GM12872 (cell line): Measurements from ENCODE around the gene NKAIN2.

ENCODE experiments used
- TF ChIP-seq, protein P1 (sequence below): IDR thresholded peaks from 3 replicates; pipeline ENCODE4 v1.5.1; 2011; ENCODE audit warnings: low read depth, mild to moderate bottlenecking, low read length, moderate library complexity; ENCODE audit not compliant: insufficient read depth

NKAIN2 gene

DNA sequence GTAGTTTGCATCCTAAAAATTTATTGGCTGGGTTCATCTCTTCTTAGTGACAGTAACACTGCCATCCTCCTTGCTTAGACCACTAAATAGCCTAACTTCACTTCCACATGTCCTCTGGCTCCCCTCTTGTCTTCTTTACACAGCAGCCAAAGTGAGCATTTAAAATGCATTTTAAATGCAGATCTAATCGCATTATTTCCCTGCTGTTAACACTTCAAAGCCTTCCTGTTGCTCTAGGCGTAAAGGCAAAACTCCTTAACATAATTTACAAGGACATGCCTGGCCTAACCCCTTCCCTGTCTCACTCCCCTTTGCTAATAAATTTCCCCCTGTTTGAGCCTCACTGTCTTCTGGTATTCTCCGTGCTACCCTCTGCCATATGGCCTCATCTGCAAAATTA, 26.5 kb downstream of the NKAIN2 start:
- TF ChIP-seq, protein P1, sequence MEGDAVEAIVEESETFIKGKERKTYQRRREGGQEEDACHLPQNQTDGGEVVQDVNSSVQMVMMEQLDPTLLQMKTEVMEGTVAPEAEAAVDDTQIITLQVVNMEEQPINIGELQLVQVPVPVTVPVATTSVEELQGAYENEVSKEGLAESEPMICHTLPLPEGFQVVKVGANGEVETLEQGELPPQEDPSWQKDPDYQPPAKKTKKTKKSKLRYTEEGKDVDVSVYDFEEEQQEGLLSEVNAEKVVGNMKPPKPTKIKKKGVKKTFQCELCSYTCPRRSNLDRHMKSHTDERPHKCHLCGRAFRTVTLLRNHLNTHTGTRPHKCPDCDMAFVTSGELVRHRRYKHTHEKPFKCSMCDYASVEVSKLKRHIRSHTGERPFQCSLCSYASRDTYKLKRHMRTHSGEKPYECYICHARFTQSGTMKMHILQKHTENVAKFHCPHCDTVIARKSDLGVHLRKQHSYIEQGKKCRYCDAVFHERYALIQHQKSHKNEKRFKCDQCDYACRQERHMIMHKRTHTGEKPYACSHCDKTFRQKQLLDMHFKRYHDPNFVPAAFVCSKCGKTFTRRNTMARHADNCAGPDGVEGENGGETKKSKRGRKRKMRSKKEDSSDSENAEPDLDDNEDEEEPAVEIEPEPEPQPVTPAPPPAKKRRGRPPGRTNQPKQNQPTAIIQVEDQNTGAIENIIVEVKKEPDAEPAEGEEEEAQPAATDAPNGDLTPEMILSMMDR, result no peak

DNA sequence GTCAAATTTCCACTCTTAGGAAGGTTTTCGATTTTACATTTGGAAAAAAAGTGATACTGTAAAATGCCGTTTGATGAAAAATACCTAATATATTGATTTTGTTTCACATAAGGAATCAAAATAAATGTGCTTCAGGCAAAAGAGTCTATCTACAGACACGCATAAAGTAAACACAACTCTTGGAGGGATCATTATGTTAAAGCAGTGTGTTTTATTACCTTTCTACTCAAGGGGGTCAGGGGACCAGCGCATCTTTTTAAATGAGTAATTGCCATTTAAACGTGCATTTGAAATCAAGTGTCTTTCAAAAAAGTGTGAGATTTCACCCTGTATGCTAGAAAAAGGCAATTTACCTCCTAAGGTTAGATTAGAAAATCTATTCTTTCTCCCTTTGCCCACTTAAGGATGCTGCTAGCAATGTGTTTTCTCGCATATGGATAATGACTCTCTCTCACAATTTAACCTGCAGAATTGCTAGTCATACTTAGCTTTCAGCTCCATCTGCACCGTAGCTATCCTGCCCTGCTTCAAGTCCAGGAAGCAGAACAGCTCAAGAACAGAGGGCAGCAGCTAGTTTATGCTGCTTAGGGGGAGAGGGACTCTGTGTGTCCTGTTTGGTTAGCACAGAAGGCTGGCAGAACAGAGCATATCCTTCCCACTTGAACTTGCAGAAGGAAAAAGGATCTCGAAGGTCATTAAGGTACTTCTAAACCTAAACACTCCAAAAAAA, 35.0 kb downstream of the NKAIN2 start:
- TF ChIP-seq, protein P1, result no peak

DNA sequence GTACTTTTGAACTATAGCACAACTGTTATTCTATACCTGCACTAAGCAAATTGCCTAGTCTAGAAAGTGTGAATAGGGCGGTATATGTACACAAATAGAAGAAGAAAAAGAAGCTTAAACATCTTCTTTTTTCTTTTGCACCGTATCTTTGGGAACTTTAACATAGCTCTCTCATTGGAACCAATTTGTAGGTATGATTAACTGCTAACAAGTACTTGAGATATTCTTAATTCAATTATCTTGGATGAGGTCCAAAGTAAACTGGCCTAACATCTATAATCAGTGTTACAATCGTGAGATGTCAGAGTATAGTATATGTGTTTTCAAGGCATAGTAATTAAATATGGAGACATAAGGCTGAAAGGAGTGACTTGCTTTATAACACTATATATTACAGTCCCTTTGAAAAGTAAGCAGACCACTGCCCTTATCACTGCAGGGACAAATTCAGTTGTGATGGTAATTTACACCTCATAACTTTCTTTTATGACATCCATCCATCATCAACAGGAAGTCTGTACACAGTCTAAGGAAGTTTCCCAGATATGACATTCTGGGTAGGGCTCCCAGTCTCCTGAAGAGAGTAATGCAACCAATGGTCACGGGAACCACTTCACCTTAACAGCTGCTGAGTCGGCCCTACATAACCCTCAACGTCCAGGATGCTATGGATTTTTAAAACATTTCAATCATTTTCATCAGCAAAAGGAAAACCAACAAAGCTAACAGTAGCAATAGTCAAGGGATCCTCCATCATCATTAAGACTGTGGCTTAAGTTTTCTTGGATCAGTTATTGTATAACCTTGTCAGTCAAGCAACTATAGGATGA, 37.6 kb downstream of the NKAIN2 start:
- TF ChIP-seq, protein P1, result no peak

DNA sequence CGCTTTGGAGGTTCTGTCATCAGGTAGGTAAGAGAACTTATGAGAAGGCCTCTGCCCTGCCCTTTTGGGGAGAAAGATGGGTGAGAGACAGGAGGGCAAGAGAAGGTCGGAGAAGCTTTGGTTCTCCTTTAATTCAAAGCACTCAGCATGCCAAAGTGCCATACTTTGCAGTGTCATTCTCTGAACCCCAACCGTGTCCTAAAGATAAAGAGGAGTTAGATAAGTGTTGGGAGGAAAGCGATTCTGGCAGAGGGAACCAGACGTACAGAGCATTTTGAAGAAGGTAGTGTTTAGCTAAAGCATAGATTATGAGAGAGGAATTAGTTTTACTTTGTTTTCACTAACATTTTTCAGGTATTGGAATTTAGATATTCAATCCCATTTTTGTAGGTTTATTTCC, 40.3 kb downstream of the NKAIN2 start:
- TF ChIP-seq, protein P1, result no peak

DNA sequence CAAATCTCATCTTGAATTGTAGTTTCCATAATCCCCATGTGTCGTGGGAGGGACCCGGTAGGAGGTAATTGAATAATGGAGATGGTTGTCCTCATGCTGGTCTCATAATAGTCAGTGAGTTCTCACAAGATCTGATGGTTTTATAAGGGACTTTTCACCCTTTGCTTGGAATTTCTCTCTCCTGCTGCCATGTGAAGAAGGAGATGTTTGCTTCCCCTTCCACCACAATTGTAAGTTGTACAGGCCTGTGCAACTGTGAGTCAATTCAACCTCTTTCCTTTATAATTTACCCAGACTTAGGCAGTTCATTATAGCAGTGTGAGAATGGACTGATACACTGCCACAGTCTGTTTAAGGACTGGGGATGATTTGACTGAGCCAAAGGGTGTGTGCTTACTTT, 44.7 kb downstream of the NKAIN2 start:
- TF ChIP-seq, protein P1, result no peak

DNA sequence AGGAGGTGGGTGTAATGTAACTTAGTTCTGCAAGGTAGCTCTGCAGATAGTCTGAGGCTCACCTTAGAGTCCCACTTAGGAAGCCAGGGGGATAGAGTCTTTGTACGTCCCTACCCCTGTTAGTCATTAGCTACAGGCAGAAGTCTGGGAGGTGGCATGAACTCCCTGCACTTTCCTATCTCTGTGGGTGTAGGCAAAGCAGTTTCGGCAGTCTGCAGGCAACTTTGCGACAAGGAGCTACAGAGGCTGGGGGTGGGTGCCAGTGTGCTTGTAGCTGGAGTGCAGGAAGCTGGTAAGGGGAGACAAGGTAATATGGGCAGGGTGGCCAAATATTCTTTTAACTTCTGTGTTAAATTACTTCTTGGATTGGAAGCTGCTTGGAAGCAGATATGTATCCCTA, 45.7 kb downstream of the NKAIN2 start:
- TF ChIP-seq, protein P1, result no peak

DNA sequence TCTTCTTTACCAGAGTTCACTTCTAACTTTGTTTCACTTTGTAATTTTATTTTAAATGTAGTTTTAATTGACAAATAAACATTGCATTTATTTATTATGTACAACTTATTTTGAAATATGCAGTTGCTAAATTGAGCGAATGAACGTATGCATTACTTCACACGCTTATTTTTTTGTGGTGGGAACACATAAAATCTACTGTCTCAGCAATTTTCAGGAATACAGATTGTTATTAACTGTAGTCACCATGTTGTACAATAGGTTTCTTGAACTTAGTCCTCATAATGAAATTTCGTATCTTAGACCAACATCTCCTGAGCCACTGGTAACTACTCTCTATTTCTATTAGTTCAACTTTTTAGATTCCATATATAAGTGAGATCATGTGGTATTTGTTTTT, 46.9 kb downstream of the NKAIN2 start:
- TF ChIP-seq, protein P1, result no peak
